Cardiac fibroblast (primary cell): ENCODE results near the gene TRAF6.

Experiments used
- DNase-seq, 2 donors: peaks; one replicate each; pipeline versions ENCODE4 v3.0.0 to v3.0.0-alpha.2; 2010; ENCODE audit warnings: low read depth in 2 of 2
- H3K4me3 ChIP-seq, 2 donors: replicated peaks in 1 of 2; 1 replicate in 1 of 2; 2 replicates in 1 of 2; pipeline ENCODE4 v1.5.1; 2011; ENCODE audit warnings: low read depth in 2 of 2, low read length in 2 of 2, mild to moderate bottlenecking in 2 of 2, moderate library complexity in 1 of 2
- TF ChIP-seq, protein P1 (sequence below): IDR thresholded peaks from one replicate; pipeline ENCODE4 v1.5.1; 2011; ENCODE audit warnings: low read depth, mild to moderate bottlenecking, low read length, inconsistent platforms

TRAF6 gene

DNA sequence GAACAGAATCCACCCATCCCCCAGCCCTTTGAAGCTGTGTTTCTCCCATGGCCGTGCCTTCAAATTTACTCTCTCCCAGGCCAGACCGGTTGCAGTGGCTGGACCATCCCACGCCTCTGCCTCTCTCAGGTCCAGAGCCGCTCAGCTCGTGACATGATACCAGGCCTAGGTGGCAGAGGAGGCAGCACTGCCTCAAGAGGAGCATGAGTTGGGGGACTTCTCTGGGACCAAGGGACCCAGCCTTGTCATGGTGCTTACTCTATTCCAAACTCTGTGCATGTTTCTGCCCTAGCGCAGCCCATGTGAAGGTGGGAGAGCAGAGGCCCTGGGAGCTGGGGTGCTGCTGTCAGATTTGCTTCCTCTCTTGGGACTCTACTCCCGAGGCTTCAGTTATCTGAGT lies 51.0 kb downstream of the TRAF6 start:
- DNase-seq: no peak
- TF ChIP-seq, protein P1, sequence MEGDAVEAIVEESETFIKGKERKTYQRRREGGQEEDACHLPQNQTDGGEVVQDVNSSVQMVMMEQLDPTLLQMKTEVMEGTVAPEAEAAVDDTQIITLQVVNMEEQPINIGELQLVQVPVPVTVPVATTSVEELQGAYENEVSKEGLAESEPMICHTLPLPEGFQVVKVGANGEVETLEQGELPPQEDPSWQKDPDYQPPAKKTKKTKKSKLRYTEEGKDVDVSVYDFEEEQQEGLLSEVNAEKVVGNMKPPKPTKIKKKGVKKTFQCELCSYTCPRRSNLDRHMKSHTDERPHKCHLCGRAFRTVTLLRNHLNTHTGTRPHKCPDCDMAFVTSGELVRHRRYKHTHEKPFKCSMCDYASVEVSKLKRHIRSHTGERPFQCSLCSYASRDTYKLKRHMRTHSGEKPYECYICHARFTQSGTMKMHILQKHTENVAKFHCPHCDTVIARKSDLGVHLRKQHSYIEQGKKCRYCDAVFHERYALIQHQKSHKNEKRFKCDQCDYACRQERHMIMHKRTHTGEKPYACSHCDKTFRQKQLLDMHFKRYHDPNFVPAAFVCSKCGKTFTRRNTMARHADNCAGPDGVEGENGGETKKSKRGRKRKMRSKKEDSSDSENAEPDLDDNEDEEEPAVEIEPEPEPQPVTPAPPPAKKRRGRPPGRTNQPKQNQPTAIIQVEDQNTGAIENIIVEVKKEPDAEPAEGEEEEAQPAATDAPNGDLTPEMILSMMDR: no peak
- H3K4me3 ChIP-seq: no peak overlapping the region

GRCh38 chr11:36458129-36458915 lies 51.8 kb downstream of the TRAF6 start:
- TF ChIP-seq, protein P1: no peak
- no peak overlapping the region for H3K4me3 ChIP-seq
- no peak for DNase-seq

DNA sequence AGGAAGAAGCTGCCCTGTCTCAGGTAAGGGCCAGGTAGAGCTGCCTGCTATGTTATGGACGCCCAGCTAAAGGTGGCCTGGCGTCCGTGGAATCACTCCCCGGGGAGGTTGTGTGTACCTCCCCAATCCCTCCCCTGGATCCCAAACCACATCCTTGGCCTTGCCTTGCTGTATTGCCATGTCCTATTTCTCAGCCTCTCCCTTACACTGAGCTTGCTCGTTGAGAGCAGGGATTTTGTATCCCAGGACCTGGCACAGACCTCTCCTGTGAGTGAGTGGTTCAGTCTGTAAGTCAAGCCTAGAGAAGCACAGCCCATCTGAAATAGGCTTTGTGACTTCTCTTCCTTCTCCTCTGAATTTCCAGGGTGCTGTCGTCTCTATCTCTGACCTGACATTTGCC lies 53.9 kb downstream of the TRAF6 start:
- TF ChIP-seq, protein P1: no peak
- DNase-seq: no peak
- peak overlapping the region in 1 of 2 donors; percentile 3 for H3K4me3 ChIP-seq

DNA sequence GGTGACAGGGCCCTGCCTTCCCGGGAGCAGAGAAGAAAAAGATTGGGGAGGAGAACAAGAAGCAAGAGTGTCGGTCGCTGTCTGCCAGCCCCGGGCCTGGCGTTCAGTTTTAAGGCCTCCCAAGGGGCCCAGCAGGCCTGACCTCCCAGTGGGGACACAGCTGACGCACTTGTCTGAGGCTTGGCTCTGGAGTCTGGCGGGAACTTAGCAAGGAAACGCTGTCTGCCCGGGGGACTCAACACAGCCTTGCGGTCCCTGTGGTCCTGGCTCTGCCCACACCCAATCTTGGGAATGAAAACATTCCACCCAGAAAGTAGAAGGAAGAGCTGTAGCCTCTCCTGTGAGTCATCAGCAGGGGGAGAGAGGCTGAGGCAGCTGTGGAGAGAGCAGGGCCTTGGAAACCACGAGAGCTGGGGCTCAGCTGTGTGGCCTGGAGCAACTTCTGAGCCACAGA lies 54.4 kb downstream of the TRAF6 start:
- DNase-seq: peak; percentile 95 to 98
- TF ChIP-seq, protein P1: no peak
- H3K4me3 ChIP-seq: peak overlapping the region in 1 of 2 donors; percentile 3

DNA sequence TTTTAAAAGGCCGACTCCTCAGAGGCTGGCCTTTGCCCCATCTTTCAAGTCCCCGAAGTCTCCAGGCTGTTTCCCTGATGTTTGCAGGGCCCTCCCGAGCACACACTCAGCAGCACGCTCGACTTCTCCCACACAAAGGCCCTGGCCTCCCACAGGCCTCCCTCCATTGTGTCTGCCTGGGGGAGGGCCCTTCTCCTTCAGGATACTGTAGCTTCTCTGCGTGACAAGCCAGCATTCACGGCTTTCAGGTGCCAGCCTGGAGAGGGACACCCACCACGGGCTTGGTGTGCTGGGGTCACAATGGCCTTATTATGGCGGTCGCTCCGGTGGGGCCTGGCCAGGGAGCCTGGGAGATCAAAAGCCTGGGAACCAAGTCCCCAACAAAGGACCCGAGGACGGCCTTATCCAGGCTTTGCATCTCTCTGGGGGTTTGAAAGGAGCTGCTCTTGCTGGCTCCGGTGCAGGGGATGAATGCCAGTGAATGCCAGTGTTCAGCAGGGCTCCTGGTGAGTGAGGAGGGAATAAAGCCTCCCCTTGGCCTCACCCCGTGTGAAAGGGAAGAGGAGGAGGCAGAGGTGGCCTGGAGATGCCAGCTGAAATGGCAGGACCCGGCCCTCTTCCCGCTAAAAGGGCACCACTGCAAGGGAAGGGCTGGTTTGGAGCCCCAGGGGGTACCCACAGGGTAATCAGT lies 55.0 kb downstream of the TRAF6 start:
- TF ChIP-seq, protein P1: no peak
- DNase-seq: peak; percentile 33 to 36
- no peak overlapping the region for H3K4me3 ChIP-seq

GRCh38 chr11:36454551-36454940 lies 55.5 kb downstream of the TRAF6 start:
- H3K4me3 ChIP-seq: no peak overlapping the region
- TF ChIP-seq, protein P1: no peak
- no peak for DNase-seq
